EH (cell line): ENCODE measurements around the gene KLHL20.
"Not testable (repeated sequence)": the region's sequence is repeated elsewhere in the genome, so short reads cannot be mapped to it uniquely, and the experiment has no call there.

ENCODE experiments used
- DNase-seq: peaks from one replicate; pipeline ENCODE4 v3.0.0-alpha.2; 2015; ENCODE audit warnings: low read depth

The KLHL20 gene, protein sequence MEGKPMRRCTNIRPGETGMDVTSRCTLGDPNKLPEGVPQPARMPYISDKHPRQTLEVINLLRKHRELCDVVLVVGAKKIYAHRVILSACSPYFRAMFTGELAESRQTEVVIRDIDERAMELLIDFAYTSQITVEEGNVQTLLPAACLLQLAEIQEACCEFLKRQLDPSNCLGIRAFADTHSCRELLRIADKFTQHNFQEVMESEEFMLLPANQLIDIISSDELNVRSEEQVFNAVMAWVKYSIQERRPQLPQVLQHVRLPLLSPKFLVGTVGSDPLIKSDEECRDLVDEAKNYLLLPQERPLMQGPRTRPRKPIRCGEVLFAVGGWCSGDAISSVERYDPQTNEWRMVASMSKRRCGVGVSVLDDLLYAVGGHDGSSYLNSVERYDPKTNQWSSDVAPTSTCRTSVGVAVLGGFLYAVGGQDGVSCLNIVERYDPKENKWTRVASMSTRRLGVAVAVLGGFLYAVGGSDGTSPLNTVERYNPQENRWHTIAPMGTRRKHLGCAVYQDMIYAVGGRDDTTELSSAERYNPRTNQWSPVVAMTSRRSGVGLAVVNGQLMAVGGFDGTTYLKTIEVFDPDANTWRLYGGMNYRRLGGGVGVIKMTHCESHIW

GRCh38 chr1:173714759-173715537 is at the start of gene KLHL20:
KLHL20 (plus strand) TSS chr1:173714981; CDS start chr1:173716044, 1,063 bp downstream.
- peak; percentile 93 for DNase-seq

- DNase-seq = peak; percentile 30
Measured at GRCh38 chr1:173666646-173667045, 48.1 kb upstream of the KLHL20 start.

GRCh38 chr1:173669491-173669941 is 45.3 kb upstream of the KLHL20 start, which contains the start of gene ANKRD45:
ANKRD45 (minus strand) TSS chr1:173669851; CDS start chr1:173659418, 10,433 bp downstream.
- DNase-seq = peak; percentile 42

DNA sequence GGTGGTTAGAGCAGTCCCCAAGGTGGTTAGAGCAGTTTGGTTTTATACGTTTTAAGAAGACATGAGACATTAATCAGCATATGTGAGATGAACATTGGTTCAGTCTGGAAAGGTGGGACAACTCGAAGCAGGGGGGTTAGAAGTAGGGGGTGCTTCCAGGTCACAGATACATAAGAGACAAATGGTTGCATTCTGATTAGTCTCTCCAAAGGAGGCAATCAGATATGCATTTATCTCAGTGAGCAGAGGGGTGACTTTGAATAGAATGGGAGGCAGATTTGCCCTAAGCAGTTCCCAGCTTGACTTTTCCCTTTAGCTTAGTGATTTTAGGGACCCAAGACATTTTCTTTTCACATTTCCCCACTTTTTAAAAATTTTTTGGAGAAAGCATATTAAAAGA is 40.3 kb upstream of the KLHL20 start:
- DNase-seq = not testable (repeated sequence)

- DNase-seq = not testable (repeated sequence)
Measured at GRCh38 chr1:173680152-173680551, 34.6 kb upstream of the KLHL20 start.

- DNase-seq = no peak
Measured at GRCh38 chr1:173682184-173682583, 32.6 kb upstream of the KLHL20 start.

GRCh38 chr1:173683838-173684237 is 30.9 kb upstream of the KLHL20 start:
- DNase-seq = not testable (repeated sequence)

- DNase-seq = not testable (repeated sequence)
Measured at GRCh38 chr1:173685121-173685520, 29.7 kb upstream of the KLHL20 start.

DNA sequence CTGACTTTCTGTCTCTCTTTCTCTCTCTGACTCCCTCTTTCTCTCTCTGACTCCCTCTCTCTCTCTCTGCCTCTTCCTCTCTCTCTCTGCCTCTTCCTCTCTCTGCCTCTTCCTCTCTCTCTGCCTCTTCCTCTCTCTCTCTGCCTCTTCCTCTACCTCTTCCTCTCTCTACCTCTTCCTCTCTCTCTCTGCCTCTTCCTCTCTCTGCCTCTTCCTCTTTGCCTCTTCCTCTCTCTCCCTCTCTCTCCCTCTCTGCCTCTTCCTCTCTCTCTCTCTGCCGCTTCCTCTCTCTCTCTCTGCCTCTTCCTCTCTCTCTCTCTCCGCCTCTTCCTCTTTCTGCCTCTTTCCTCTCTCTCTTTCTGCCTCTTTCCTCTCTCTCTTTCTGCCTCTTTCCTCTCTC is 26.5 kb upstream of the KLHL20 start:
- DNase-seq = no peak

- no peak for DNase-seq
Measured at GRCh38 chr1:173693238-173693637, 21.5 kb upstream of the KLHL20 start.

DNA sequence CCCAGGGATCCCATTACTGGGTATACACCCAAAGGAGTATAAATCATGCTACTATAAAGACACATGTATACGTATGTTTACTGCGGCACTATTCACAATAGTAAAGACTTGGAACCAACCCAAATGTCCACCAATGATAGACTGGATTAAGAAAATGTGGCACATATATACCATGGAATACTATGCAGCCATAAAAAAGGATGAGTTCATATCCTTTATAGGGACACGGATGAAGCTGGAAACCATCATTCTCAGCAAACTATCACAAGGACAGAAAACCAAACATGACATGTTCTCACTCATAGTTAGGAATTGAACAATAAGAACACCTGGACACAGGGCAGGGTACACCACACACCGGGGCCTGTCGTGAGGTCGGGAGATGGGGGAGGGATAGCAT is 13.5 kb upstream of the KLHL20 start:
- not testable (repeated sequence) for DNase-seq

- no peak for DNase-seq
Measured at GRCh38 chr1:173702736-173703135, 12.0 kb upstream of the KLHL20 start.

- DNase-seq = no peak
Measured at GRCh38 chr1:173705117-173705516, 9.7 kb upstream of the KLHL20 start.

DNA sequence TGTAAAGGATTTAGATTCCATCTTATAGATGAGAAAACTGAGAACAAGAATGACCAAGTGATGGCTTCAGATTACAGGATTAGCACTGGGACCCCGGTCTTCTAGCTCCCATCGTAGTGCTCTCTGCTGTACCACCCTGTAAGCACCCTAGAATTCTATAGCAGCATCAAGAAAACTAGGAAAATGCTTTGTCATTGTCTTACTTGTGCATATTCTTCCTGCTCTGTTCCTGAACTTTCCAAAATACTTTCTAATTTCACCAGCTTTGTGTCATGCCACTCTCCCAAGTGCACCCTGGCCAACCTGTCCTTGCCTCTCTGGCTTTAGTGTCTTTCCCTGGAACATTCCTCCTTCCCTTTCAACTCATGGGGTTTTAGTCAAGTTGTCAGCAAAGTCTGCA is 6.0 kb upstream of the KLHL20 start:
- DNase-seq = no peak

DNA sequence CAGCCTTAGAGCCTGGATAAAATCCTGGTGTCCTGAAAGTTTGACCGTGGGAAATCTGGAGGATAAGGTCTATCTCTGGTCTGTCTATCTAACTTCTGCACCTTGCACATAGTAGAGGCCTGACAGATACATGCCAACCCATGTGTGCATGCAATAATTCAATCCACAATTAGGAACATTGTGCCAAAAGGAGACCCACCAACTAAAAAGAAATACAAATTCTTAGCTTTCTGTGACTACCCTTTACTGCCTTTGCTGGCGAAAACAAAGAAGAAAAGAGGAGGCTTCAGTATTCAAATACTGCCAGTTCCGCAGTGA is 381 bp upstream of the KLHL20 start:
- DNase-seq = no peak

DNA sequence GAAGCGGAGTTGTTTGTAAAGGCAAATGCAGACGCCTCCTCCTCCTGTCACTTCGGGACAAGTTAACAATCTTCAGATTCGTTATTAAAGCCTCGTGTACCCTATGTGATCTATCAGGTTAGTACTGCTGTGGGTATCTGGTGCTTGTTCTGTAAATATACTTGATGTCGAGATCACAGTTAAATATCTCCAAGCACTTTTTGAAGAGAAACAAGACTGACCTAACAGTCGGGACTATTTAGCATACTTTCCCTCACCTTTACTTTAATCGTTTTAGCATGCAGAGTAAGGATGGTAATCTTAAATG is 710 bp downstream of the KLHL20 start:
- DNase-seq = no peak

DNA sequence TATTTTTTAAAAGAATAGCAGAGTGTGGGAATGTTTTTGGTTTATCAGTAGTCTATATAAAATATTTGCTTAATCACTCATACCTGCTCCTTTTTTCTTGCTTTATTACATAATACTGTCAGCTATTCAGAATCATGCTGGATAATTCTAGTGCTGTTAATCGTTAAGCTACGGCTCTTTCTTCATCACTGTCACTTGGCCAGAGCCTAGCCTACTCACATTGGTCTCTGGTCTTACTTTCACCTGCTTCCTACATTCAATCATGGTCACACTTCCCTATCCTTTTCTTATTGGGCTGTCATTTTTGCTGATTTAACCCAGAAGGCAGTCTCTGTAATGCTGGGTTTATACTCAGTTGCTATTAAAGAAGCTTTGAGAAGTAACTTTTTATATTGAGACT is 2.5 kb downstream of the KLHL20 start:
- DNase-seq = no peak

DNA sequence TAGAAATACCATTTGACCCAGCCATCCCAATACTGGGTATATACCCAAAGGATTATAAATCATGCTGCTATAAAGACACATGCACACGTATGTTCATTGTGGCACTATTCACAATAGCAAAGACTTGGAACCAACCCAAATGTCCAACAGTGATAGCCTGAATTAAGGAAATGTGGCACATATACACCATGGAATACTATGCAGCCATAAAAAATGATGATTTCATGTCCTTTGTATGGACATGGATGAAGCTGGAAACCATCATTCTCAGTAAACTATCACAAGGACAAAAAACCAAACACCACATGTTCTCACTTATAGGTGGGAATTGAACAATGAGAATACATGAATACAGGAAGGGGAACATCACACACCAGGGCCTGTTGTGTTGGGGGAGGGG is 16.6 kb downstream of the KLHL20 start:
- not testable (repeated sequence) for DNase-seq

- no peak for DNase-seq
Measured at GRCh38 chr1:173733912-173734311, 19.1 kb downstream of the KLHL20 start.

- DNase-seq = not testable (repeated sequence)
Measured at GRCh38 chr1:173736104-173736503, 21.3 kb downstream of the KLHL20 start.

DNA sequence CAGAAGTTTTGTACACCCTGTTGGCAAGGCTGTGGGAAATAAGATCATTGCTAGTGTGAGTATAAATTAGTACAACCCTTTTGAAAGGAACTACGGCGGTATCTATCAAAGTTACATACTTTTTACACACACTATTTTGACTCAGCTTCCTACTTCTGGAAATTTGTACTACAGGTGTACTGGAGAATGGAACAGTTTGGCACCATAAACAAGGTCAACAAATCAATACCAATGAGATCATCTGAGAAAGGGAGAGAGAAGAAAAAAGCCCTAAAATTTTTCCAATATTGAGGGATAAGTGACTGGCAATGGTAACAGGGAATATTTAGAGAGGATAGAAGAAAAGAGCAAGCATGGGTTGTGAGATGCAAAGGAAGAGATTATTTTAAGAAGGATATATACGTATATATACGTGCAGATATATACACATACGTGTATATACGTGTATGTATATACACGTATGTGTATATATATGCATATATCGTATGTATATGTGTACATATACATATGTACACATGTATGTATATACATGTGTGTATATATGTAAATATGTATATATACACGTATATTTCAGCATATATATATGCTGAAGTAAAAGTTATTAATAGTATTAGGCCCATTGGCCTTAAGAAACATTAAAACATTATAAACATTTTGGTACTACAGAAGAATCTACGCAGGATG is 27.6 kb downstream of the KLHL20 start:
- no peak for DNase-seq

DNA sequence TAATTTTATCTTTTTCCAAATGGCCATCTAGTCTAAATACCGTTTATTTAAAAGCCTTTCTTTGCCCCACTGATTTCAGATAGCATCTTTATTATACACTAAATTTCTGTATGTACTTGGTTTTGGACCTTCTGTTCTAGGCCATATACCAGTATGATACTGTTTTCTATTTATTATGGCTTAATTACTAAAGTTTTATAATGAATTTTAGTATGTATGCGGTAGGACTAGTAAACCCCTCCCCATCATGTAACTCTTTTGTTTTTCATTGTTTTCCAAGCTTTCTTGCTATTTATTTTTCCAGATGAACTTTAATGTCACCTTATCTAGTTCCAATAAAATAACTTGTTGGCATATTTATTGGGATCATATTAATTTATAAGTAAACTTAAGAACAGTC is 29.9 kb downstream of the KLHL20 start:
- DNase-seq = no peak
